ENCODE data around the gene HIPK3.
A peak's percentile ranks its signal among the peaks of the same experiment; 100 is the strongest.

HIPK3 gene

GRCh38 chr11:33309118-33309517, 51.9 kb downstream of the HIPK3 start:
- DNase-seq, result no peak

GRCh38 chr11:33310720-33311500, 53.7 kb downstream of the HIPK3 start:
- DNase-seq, result peak; percentile 15

- no peak for DNase-seq
These were observed 54.5 kb downstream of the HIPK3 start for GRCh38 chr11:33311680-33312079.

- DNase-seq, result no peak
These were observed 58.6 kb downstream of the HIPK3 start for GRCh38 chr11:33315822-33316221.

- no peak for DNase-seq
These were observed 60.5 kb downstream of the HIPK3 start for GRCh38 chr11:33317662-33318061.

- no peak for DNase-seq
These were observed 63.0 kb downstream of the HIPK3 start for GRCh38 chr11:33320016-33320813.

- DNase-seq, result no peak
These were observed 63.7 kb downstream of the HIPK3 start for GRCh38 chr11:33320814-33321330.

GRCh38 chr11:33321422-33321821, 64.2 kb downstream of the HIPK3 start:
- DNase-seq, result no peak

- DNase-seq, result no peak
These were observed 66.2 kb downstream of the HIPK3 start for GRCh38 chr11:33323421-33323820.

- DNase-seq, result no peak
These were observed 67.3 kb downstream of the HIPK3 start for GRCh38 chr11:33324302-33324985.

- DNase-seq, result no peak
These were observed 68.3 kb downstream of the HIPK3 start for GRCh38 chr11:33325451-33325850.

- peak; percentile 45 for DNase-seq
These were observed 72.6 kb downstream of the HIPK3 start for GRCh38 chr11:33329705-33330329.

GRCh38 chr11:33333816-33334215, 76.6 kb downstream of the HIPK3 start:
- no peak for DNase-seq

GRCh38 chr11:33334627-33335026, 77.4 kb downstream of the HIPK3 start:
- DNase-seq, result no peak

- DNase-seq, result no peak
These were observed 82.1 kb downstream of the HIPK3 start for GRCh38 chr11:33339247-33339646.

GRCh38 chr11:33344611-33345010, 87.4 kb downstream of the HIPK3 start:
- DNase-seq, result no peak

GRCh38 chr11:33347490-33348125, 90.4 kb downstream of the HIPK3 start:
- DNase-seq, result no peak

- DNase-seq, result no peak
These were observed 93.1 kb downstream of the HIPK3 start for GRCh38 chr11:33350287-33350686.

- DNase-seq, result no peak
These were observed 101.1 kb downstream of the HIPK3 start for GRCh38 chr11:33358150-33358831.

GRCh38 chr11:33360642-33361041, 103.5 kb downstream of the HIPK3 start:
- no peak for DNase-seq

GRCh38 chr11:33362051-33362910, 105.1 kb downstream of the HIPK3 start:
- peak; percentile 51 for DNase-seq

Data from kidney glomerular epithelial cell (primary cell).